HepG2 (cell line): ENCODE data around the gene STEAP1B. TPM values are rescaled to one million over a fixed set of nuclear protein-coding genes. Genes with fewer than 3 reads are reported as not detected.

Experiments used
- CEBPG ChIP-seq: IDR thresholded peaks from 2 replicates; pipeline ENCODE4 v1.6.1; 2016
- E2F2 ChIP-seq: sonication (generic); formaldehyde crosslinking; IDR thresholded peaks from 2 replicates; pipeline ENCODE4 v1.4.0; 2020; ENCODE audit warnings: missing genetic modification reagents, borderline replicate concordance
- ETV6 ChIP-seq: sonication (generic); formaldehyde crosslinking; conservative IDR thresholded peaks from 2 replicates; pipeline ENCODE4 v1.4.0; 2020; ENCODE audit warnings: missing genetic modification reagents
- GATAD2A ChIP-seq: IDR thresholded peaks from 2 replicates; pipeline ENCODE4 v1.6.1; 2016
- HMG20A ChIP-seq: IDR thresholded peaks from 2 replicates; pipeline ENCODE4 v1.6.1; 2016; ENCODE audit warnings: borderline replicate concordance
- HOMEZ ChIP-seq: IDR thresholded peaks from 2 replicates; pipeline ENCODE4 v1.6.1; 2016; ENCODE audit warnings: low read depth
- JUNB ChIP-seq: sonication (generic); formaldehyde crosslinking; IDR thresholded peaks from 2 replicates; pipeline ENCODE4 v1.8.0; 2022; ENCODE audit warnings: missing genetic modification reagents, mild to moderate bottlenecking, borderline replicate concordance
- KLF9 ChIP-seq: IDR thresholded peaks from 2 replicates; pipeline ENCODE4 v1.6.1; 2016; ENCODE audit warnings: low read depth
- MIER2 ChIP-seq: IDR thresholded peaks from 2 replicates; pipeline ENCODE4 v1.6.1; 2016; ENCODE audit warnings: missing biosample characterization, missing genetic modification reagents
- MIER3 ChIP-seq: IDR thresholded peaks from 2 replicates; pipeline ENCODE4 v1.6.1; 2016; ENCODE audit warnings: missing compliant biosample characterization, borderline replicate concordance
- PCBP1 ChIP-seq: fragments of 200-400 bp; formaldehyde crosslinking; IDR thresholded peaks from 2 replicates; pipeline ENCODE4 v1.6.1; 2017; ENCODE audit warnings: mild to moderate bottlenecking, low read depth, low read length, borderline replicate concordance
- SNAPC2 ChIP-seq: sonication (generic); formaldehyde crosslinking; IDR thresholded peaks from 2 replicates; pipeline ENCODE4 v1.8.1; 2022; ENCODE audit warnings: mild to moderate bottlenecking, missing genetic modification reagents
- ZC3H4 ChIP-seq: sonication (generic); formaldehyde crosslinking; IDR thresholded peaks from 2 replicates; pipeline ENCODE4 v1.4.0; 2020; ENCODE audit warnings: missing genetic modification reagents, borderline replicate concordance
- ZFP1 ChIP-seq: IDR thresholded peaks from 2 replicates; pipeline ENCODE4 v1.6.1; 2016
- ZFP36 ChIP-seq: fragments of 150-350 bp; IDR thresholded peaks from 2 replicates; pipeline ENCODE4 v1.6.1; 2018; ENCODE audit warnings: borderline replicate concordance, low read length, low read depth; ENCODE audit not compliant: partially characterized antibody
- ZNF24 ChIP-seq: fragments of 450-650 bp; IDR thresholded peaks from 2 replicates; pipeline ENCODE4 v1.6.1; 2017; ENCODE audit warnings: antibody characterized with exemption, mild to moderate bottlenecking
- ZNF44 ChIP-seq: sonication (generic); formaldehyde crosslinking; IDR thresholded peaks from 2 replicates; pipeline ENCODE4 v1.5.1; 2020; ENCODE audit warnings: mild to moderate bottlenecking, missing genetic modification reagents
- ZNF569 ChIP-seq: sonication (generic); formaldehyde crosslinking; IDR thresholded peaks from 2 replicates; pipeline ENCODE4 v1.5.0; 2020; ENCODE audit warnings: mild to moderate bottlenecking, missing genetic modification reagents, moderate library complexity, borderline replicate concordance
- ZNF691 ChIP-seq: sonication (generic); formaldehyde crosslinking; IDR thresholded peaks from 2 replicates; pipeline ENCODE4 v1.4.0; 2020; ENCODE audit warnings: missing genetic modification reagents, low read depth, mild to moderate bottlenecking, borderline replicate concordance
- ZNF768 ChIP-seq: sonication (generic); formaldehyde crosslinking; IDR thresholded peaks from 2 replicates; pipeline ENCODE4 v1.4.0; 2020; ENCODE audit warnings: missing genetic modification reagents
- ZSCAN21 ChIP-seq: sonication (generic); formaldehyde crosslinking; IDR thresholded peaks from 2 replicates; pipeline ENCODE4 v1.8.0; 2022; ENCODE audit warnings: mild to moderate bottlenecking, missing genetic modification reagents, moderate library complexity, borderline replicate concordance
- ZSCAN29 ChIP-seq: sonication (generic); formaldehyde crosslinking; conservative IDR thresholded peaks from 2 replicates; pipeline ENCODE4 v1.4.0; 2020; ENCODE audit warnings: mild to moderate bottlenecking, missing genetic modification reagents
- polyA plus RNA-seq, 8 experiments: library from polyadenylated mRNA; depleted of rRNA in 3 of 8; stranded (reverse) in 7 of 8; unstranded in 1 of 8; fragments of >200 nt; fragmentation: Illumina TruSeq in 4 of 8; extraction: Trizol in 4 of 8; gene quantifications; 2 replicates each; pipeline versions ENCODE4 v1.2.1 to v1.2.3, GENCODE V29; 2011 to 2016; ENCODE audit warnings: low read depth in 4 of 8, missing spikeins in 1 of 8, mixed read lengths in 1 of 8; ENCODE audit not compliant: insufficient read depth in 1 of 8
- total RNA-seq, 5 experiments: library from RNA; depleted of rRNA; stranded (reverse); fragments of >200 nt; fragmentation: Illumina TruSeq; extraction: Trizol; gene quantifications; 2 replicates each; pipeline ENCODE4 v1.2.3, GENCODE V29; 2016; ENCODE audit warnings: low read depth in 1 of 5
- TF ChIP-seq, protein P1 (sequence below): sonication (generic); formaldehyde crosslinking; IDR thresholded peaks from 2 replicates; pipeline ENCODE4 v1.5.0; 2020; ENCODE audit warnings: missing genetic modification reagents, mild to moderate bottlenecking, borderline replicate concordance
- TF ChIP-seq, protein P2 (sequence below): sonication (generic); formaldehyde crosslinking; IDR thresholded peaks from 2 replicates; pipeline ENCODE4 v1.4.0; 2020; ENCODE audit warnings: missing genetic modification reagents

The STEAP1B gene
- total and polyA plus RNA-seq, 2 of the 13 experiments (the other 11 are each of a cell fraction or from before 2014, with no cell fraction given): not detected

DNA sequence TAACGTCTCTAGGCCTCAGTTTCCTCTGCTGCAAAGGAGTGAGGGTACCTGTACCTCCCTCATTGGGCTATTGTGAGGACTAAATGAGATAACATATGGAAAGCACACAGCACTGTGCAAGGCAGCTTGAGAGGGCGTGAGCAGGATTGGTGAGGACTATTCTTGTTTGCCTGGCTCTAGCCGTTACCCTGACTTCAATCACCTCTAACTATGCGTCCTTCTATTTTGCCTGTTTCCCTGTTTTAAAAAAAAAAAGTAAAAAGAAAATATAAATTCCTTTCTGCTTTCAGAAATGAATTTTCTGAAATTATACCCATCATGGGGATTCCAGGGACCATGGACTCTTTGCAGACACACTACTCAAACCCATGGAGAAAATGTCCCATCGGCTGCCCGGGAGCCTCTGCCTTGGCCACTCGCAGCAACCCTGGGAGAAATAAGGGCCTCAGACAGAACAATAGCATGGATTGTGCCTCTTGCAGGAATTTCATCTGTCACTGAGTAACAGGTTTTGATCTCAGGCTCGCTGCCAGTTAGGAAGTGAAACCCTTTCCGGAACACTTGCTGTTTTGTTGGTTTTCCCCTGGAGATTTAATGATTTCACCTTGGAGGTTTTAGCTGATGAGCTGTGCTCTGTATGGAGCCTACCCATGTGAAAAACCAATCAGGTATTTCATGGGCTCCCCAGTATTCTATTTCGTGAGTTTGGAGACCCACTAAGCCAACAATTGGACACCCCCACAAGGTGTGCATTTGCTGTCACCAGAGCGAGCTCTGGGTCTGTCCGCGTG is 55.6 kb downstream of the STEAP1B start (continued):
- TF ChIP-seq, protein P1, sequence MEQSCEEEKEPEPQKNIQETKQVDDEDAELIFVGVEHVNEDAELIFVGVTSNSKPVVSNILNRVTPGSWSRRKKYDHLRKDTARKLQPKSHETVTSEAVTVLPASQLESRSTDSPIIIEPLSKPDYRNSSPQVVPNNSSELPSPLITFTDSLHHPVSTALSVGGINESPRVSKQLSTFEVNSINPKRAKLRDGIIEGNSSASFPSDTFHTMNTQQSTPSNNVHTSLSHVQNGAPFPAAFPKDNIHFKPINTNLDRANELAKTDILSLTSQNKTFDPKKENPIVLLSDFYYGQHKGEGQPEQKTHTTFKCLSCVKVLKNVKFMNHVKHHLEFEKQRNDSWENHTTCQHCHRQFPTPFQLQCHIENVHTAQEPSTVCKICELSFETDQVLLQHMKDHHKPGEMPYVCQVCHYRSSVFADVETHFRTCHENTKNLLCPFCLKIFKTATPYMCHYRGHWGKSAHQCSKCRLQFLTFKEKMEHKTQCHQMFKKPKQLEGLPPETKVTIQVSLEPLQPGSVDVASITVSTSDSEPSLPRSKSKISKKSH: no peak
- TF ChIP-seq ZNF44 (CRISPR knock-in tag): 0 out of 2 replicates have a peak, but pooled peaks have one; percentile 46
- TF ChIP-seq MIER3 (CRISPR knock-in tag): 0 out of 2 replicates have a peak, but pooled peaks have one; percentile 24
- TF ChIP-seq E2F2 (CRISPR knock-in tag): no peak
- no peak for TF ChIP-seq SNAPC2
- TF ChIP-seq ZSCAN21 (CRISPR knock-in tag): no peak
- TF ChIP-seq JUNB (CRISPR knock-in tag): no peak
- peak; percentile 84; the same call in 1 of the 2 replicates for TF ChIP-seq HOMEZ (CRISPR knock-in tag)
- TF ChIP-seq MIER2 (CRISPR knock-in tag): no peak; the same call in 1 of the 2 replicates
- no peak for TF ChIP-seq ZC3H4 (CRISPR knock-in tag)
- TF ChIP-seq, protein P2, sequence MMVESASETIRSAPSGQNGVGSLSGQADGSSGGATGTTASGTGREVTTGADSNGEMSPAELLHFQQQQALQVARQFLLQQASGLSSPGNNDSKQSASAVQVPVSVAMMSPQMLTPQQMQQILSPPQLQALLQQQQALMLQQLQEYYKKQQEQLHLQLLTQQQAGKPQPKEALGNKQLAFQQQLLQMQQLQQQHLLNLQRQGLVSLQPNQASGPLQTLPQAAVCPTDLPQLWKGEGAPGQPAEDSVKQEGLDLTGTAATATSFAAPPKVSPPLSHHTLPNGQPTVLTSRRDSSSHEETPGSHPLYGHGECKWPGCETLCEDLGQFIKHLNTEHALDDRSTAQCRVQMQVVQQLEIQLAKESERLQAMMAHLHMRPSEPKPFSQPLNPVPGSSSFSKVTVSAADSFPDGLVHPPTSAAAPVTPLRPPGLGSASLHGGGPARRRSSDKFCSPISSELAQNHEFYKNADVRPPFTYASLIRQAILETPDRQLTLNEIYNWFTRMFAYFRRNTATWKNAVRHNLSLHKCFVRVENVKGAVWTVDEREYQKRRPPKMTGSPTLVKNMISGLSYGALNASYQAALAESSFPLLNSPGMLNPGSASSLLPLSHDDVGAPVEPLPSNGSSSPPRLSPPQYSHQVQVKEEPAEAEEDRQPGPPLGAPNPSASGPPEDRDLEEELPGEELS (CRISPR knock-in tag): peak; percentile 73
- no peak for TF ChIP-seq ZFP36
- TF ChIP-seq ZFP1: no peak
- TF ChIP-seq KLF9 (CRISPR knock-in tag): no peak
- TF ChIP-seq ZNF768: no peak
- no peak for TF ChIP-seq ZNF691 (CRISPR knock-in tag)
- no peak for TF ChIP-seq ETV6 (CRISPR knock-in tag)
- peak; percentile 71 for TF ChIP-seq CEBPG (CRISPR knock-in tag)
- TF ChIP-seq ZNF569 (CRISPR knock-in tag): 0 out of 2 replicates have a peak, but pooled peaks have one; percentile 3
- no peak for TF ChIP-seq PCBP1
- no peak for TF ChIP-seq ZSCAN29 (CRISPR knock-in tag)
- peak; percentile 65; the same call in 1 of the 2 replicates for TF ChIP-seq ZNF24
- peak; percentile 86 for TF ChIP-seq GATAD2A (CRISPR knock-in tag)
- TF ChIP-seq HMG20A: peak; percentile 70; the same call in 1 of the 2 replicates
